ENCODE results near the gene PAK5.

GRCh38 chr20:9503526-9504245, 335.2 kb downstream of the PAK5 start:
- TF ChIP-seq POLR2AphosphoS5 (IDR thresholded peaks at IDR 0.05) (no peak), CTCF (IDR thresholded peaks at IDR 0.05) (no peak)
